OCI-LY1 (cell line): ENCODE results near the gene PCNX2.
A peak's percentile ranks its signal among the peaks of the same experiment; 100 is the strongest.

ENCODE experiments used
- H2AFZ ChIP-seq: fragments of 200-600 bp; sonication (generic), shearing (Covaris generic); 2 replicates; pipeline ENCODE4 v1.6.0; 2014; ENCODE audit warnings: antibody characterized with exemption, mild to moderate bottlenecking, low read length
- H3F3A ChIP-seq: fragments of 200-600 bp; sonication (generic), shearing (Covaris generic); 2 replicates; pipeline ENCODE4 v1.6.0; 2014; ENCODE audit warnings: mild to moderate bottlenecking, antibody characterized with exemption, low read length, moderate library complexity; ENCODE audit not compliant: insufficient read depth
- H3K27ac ChIP-seq: fragments of 200-600 bp; sonication (generic); 2 replicates; pipeline ENCODE4 v1.5.1; 2014; ENCODE audit warnings: low read length, mixed run types, mild to moderate bottlenecking, low read depth; ENCODE audit not compliant: poor library complexity, severe bottlenecking
- H3K27me3 ChIP-seq: fragments of 200-600 bp; sonication (generic); 2 replicates; pipeline ENCODE4 v1.6.0; 2014; ENCODE audit warnings: antibody characterized with exemption, mild to moderate bottlenecking, low read length, moderate library complexity; ENCODE audit not compliant: insufficient read depth
- H3K36me3 ChIP-seq: fragments of 200-600 bp; sonication (generic); 2 replicates; pipeline ENCODE4 v1.6.1; 2014; ENCODE audit warnings: mild to moderate bottlenecking, antibody characterized with exemption, low read length, moderate library complexity, mixed read lengths; ENCODE audit not compliant: insufficient read depth
- H3K4me1 ChIP-seq: fragments of 200-600 bp; sonication (generic); 2 replicates; pipeline ENCODE4 v1.5.1; 2014; ENCODE audit warnings: mild to moderate bottlenecking, low read length, moderate library complexity; ENCODE audit not compliant: insufficient read depth, severe bottlenecking
- H3K4me2 ChIP-seq: fragments of 200-600 bp; sonication (generic), shearing (Covaris generic); 2 replicates; pipeline ENCODE4 v1.6.1; 2014; ENCODE audit warnings: low read length
- H3K4me3 ChIP-seq: fragments of 200-600 bp; sonication (generic); 2 replicates; pipeline ENCODE4 v1.5.1; 2014; ENCODE audit warnings: low read length, low read depth, mild to moderate bottlenecking, mixed read lengths; ENCODE audit not compliant: poor library complexity, severe bottlenecking
- H3K79me2 ChIP-seq: fragments of 200-600 bp; shearing (Covaris generic); 2 replicates; pipeline ENCODE4 v1.6.1; 2016; ENCODE audit warnings: mixed run types, low read length, mixed read lengths; ENCODE audit not compliant: insufficient read depth
- H3K9ac ChIP-seq: fragments of 200-600 bp; sonication (generic), shearing (Covaris generic); 2 replicates; pipeline ENCODE4 v1.6.1; 2014; ENCODE audit warnings: mild to moderate bottlenecking, low read length, mixed read lengths
- H3K9me2 ChIP-seq: fragments of 200-600 bp; sonication (generic), shearing (Covaris generic); 2 replicates; pipeline ENCODE4 v1.6.1; 2014; ENCODE audit warnings: low read depth, mild to moderate bottlenecking, low read length, mixed read lengths
- H3K9me3 ChIP-seq: fragments of 200-600 bp; shearing (Covaris generic); 2 replicates; pipeline ENCODE4 v1.6.1; 2014; ENCODE audit warnings: low read length, mixed read lengths
- H4K20me1 ChIP-seq: fragments of 200-600 bp; sonication (generic), shearing (Covaris generic); 2 replicates; pipeline ENCODE4 v1.6.0; 2016; ENCODE audit warnings: mild to moderate bottlenecking, low read length; ENCODE audit not compliant: insufficient read depth
- EZH2 ChIP-seq: fragments of 200-600 bp; sonication (generic), shearing (Covaris generic); IDR thresholded peaks from 2 replicates; pipeline ENCODE4 v1.8.0; 2017; ENCODE audit warnings: borderline replicate concordance, mixed run types, mild to moderate bottlenecking, antibody characterized with exemption, low read length, moderate library complexity, mixed read lengths
- TF ChIP-seq, protein P1 (sequence below): fragments of 200-600 bp; sonication (generic), shearing (Covaris generic); IDR thresholded peaks from 2 replicates; pipeline ENCODE4 v1.5.1; 2017; ENCODE audit warnings: mild to moderate bottlenecking, antibody characterized with exemption, low read length, moderate library complexity, mixed read lengths

PCNX2 gene

GRCh38 chr1:232954594-232955365 lies 340.7 kb downstream of the PCNX2 start:
- Histone ChIP-seq H3K79me2 (no peaks in the 10 kb centered on the region), H2AFZ (no peak overlapping the region), H3K36me3 (peaks cover 37% of the 10 kb centered on the region), H3K9me2 (no peaks in the 10 kb centered on the region), H3K9ac (no peak overlapping the region), H3K9me3 (peaks cover 6% of the 10 kb centered on the region; the same call in 1 of the 2 replicates), H3K27me3 (no peaks in the 10 kb centered on the region), H3K27ac (no peak overlapping the region), H4K20me1 (no peaks in the 10 kb centered on the region), H3K4me3 (no peak overlapping the region), H3K4me2 (no peak overlapping the region), H3K4me1 (peaks cover 24% of the 10 kb centered on the region), H3F3A (no peaks in the 10 kb centered on the region)
- TF ChIP-seq, protein P1, sequence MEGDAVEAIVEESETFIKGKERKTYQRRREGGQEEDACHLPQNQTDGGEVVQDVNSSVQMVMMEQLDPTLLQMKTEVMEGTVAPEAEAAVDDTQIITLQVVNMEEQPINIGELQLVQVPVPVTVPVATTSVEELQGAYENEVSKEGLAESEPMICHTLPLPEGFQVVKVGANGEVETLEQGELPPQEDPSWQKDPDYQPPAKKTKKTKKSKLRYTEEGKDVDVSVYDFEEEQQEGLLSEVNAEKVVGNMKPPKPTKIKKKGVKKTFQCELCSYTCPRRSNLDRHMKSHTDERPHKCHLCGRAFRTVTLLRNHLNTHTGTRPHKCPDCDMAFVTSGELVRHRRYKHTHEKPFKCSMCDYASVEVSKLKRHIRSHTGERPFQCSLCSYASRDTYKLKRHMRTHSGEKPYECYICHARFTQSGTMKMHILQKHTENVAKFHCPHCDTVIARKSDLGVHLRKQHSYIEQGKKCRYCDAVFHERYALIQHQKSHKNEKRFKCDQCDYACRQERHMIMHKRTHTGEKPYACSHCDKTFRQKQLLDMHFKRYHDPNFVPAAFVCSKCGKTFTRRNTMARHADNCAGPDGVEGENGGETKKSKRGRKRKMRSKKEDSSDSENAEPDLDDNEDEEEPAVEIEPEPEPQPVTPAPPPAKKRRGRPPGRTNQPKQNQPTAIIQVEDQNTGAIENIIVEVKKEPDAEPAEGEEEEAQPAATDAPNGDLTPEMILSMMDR: no peak
- TF ChIP-seq EZH2: no peak

- Histone ChIP-seq H3K4me2 (peak overlapping the region; percentile 12; the same call in 1 of the 2 replicates), H3K36me3 (peaks cover 18% of the 10 kb centered on the region), H3K9me2 (no peaks in the 10 kb centered on the region), H3K27ac (peak overlapping the region; percentile 41), H3F3A (no peaks in the 10 kb centered on the region), H2AFZ (no peak overlapping the region), H4K20me1 (no peaks in the 10 kb centered on the region), H3K79me2 (no peaks in the 10 kb centered on the region), H3K9me3 (no peaks in the 10 kb centered on the region; the same call in 1 of the 2 replicates), H3K4me3 (no peak overlapping the region), H3K27me3 (no peaks in the 10 kb centered on the region), H3K4me1 (peaks cover 31% of the 10 kb centered on the region), H3K9ac (no peak overlapping the region)
- no peak for TF ChIP-seq EZH2
- TF ChIP-seq, protein P1: peak; percentile 60
Observed at GRCh38 chr1:232952514-232953499, 342.7 kb downstream of the PCNX2 start.

DNA sequence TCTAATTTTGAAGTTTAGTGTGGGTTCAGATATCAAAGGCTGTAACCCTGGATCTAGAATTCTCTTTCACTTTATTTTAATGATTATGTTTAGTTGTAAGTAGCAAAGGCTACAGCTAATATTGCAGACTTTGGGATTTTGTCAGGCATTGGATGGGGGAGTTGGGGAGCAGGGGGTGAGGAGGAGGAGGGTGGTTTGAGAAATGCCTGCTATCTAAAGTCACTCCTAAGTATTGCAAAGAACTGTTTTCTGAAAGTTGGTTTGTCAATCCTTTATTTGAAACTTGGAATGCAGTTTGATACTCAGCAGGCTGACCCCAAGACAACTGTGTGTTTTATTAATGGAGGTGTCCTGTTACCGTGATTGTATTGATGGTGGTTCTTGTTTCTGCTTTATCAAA lies 343.9 kb downstream of the PCNX2 start:
- TF ChIP-seq, protein P1: no peak
- TF ChIP-seq EZH2: no peak
- H3K4me2 ChIP-seq: peak overlapping the region; percentile 78
- H3K27me3 ChIP-seq: no peaks in the 10 kb centered on the region
- peak overlapping the region; percentile 85 for H3K4me3 ChIP-seq
- H3K27ac ChIP-seq: peak overlapping the region; percentile 11
- H3K36me3 ChIP-seq: peaks cover 7% of the 10 kb centered on the region
- H3K4me1 ChIP-seq: peaks cover 31% of the 10 kb centered on the region
- H3F3A ChIP-seq: no peaks in the 10 kb centered on the region
- no peaks in the 10 kb centered on the region for H3K79me2 ChIP-seq
- H2AFZ ChIP-seq: no peak overlapping the region
- no peaks in the 10 kb centered on the region for H4K20me1 ChIP-seq
- no peaks in the 10 kb centered on the region for H3K9me2 ChIP-seq
- H3K9ac ChIP-seq: peak overlapping the region; percentile 84
- H3K9me3 ChIP-seq: no peaks in the 10 kb centered on the region
